HCT116 (cell line): ENCODE measurements around the gene DOCK1. TPM values are rescaled to one million over a fixed set of nuclear protein-coding genes. Genes with fewer than 3 reads are reported as not detected.

Experiments used
- ATAC-seq: fragments of 200-7000 bp; cut with Tn5 transposase; 2 replicates; pipeline ENCODE4 v1.9.1; 2020; ENCODE audit warnings: mild to moderate bottlenecking, moderate library complexity
- BruUV-seq: library from RNA; stranded (reverse); fragments of 400-500 nt; replicated peaks from 2 replicates; lab custom pipeline; 2021; lab: Mats Ljungman, UMichigan
- CTCF ChIA-PET: fragments of 300-600 bp; sonication (Branson Sonifier 250); formaldehyde crosslinking; loops from one replicate; lab custom pipeline; 2021; ENCODE audit warnings: antibody characterized with exemption; lab: Charles Lee
- POLR2A ChIA-PET: fragments of 300-600, 350-600 bp; sonication (Branson Sonifier 250); formaldehyde crosslinking; loops from one replicate; lab custom pipeline; 2021; ENCODE audit warnings: antibody characterized with exemption; lab: Charles Lee
- RAD21 ChIA-PET, 2 experiments: fragments of 300-600 bp; sonication (Branson Sonifier 250); formaldehyde crosslinking; loops; one replicate each; lab custom pipeline; 2023; ENCODE audit warnings: low total read pairs in 2 of 2; ENCODE audit not compliant: uncharacterized antibody in 2 of 2, unreplicated experiment in 2 of 2, low non-redundant PET in 1 of 2; lab: Charles Lee
- DNase-seq: peaks from one replicate; pipeline ENCODE4 v3.0.0-alpha.2; 2010; ENCODE audit warnings: low read depth, low spot score
- H2AFZ ChIP-seq: fragments of 200-600 bp; shearing (Covaris generic), sonication (generic); 2 replicates; pipeline ENCODE4 v1.6.1; 2017; ENCODE audit warnings: low read depth, mixed run types, mixed read lengths, antibody characterized with exemption, low read length; ENCODE audit not compliant: poor library complexity, severe bottlenecking
- H3K27ac ChIP-seq: 2 replicates; pipeline ENCODE4 v1.5.1; 2012; ENCODE audit warnings: low read depth, low read length
- H3K27me3 ChIP-seq: fragments of 200-600 bp; sonication (generic); 2 replicates; pipeline ENCODE4 v1.6.1; 2016; ENCODE audit warnings: mixed run types, low read length, mixed read lengths; ENCODE audit not compliant: insufficient read depth
- H3K36me3 ChIP-seq, 2 experiments: fragments of 200-500 bp in 1 of 2; fragments of 200-600 bp in 1 of 2; sonication (Bioruptor generic) in 1 of 2; sonication (generic) in 1 of 2; 2 replicates each; pipeline versions ENCODE4 v1.5.1 to v1.6.1; 2014 to 2016; ENCODE audit warnings: low read length in 2 of 2, inconsistent platforms in 1 of 2, mixed read lengths in 1 of 2, mixed run types in 1 of 2; ENCODE audit not compliant: insufficient read depth in 2 of 2, control insufficient read depth in 1 of 2
- H3K4me1 ChIP-seq, 2 experiments: fragments of 200-600 bp in 1 of 2; sonication (generic) in 1 of 2; 2 replicates each; pipeline versions ENCODE4 v1.5.1 to v1.6.1; 2012 to 2017; ENCODE audit warnings: low read length in 2 of 2, inconsistent platforms in 1 of 2, mild to moderate bottlenecking in 1 of 2, mixed read lengths in 1 of 2, mixed run types in 1 of 2, moderate library complexity in 1 of 2; ENCODE audit not compliant: insufficient read depth in 2 of 2, control insufficient read depth in 1 of 2
- H3K4me2 ChIP-seq: fragments of 200-600 bp; sonication (generic); 2 replicates; pipeline ENCODE4 v1.6.1; 2017; ENCODE audit warnings: mixed run types, low read length, mixed read lengths
- H3K4me3 ChIP-seq, 2 experiments: fragments of 200-600 bp in 1 of 2; sonication (generic) in 1 of 2; replicated peaks in 1 of 2; 2 replicates each; pipeline ENCODE4 v1.5.1; 2011 to 2016; ENCODE audit warnings: low read length in 2 of 2, control low read depth in 1 of 2, low read depth in 1 of 2, mild to moderate bottlenecking in 1 of 2, mixed read lengths in 1 of 2, mixed run types in 1 of 2
- H3K79me2 ChIP-seq: fragments of 200-600 bp; sonication (generic); 2 replicates; pipeline ENCODE4 v1.6.1; 2017; ENCODE audit warnings: mild to moderate bottlenecking, mixed run types, low read length, moderate library complexity, mixed read lengths; ENCODE audit not compliant: insufficient read depth
- H3K9ac ChIP-seq: fragments of 200-600 bp; sonication (generic); 2 replicates; pipeline ENCODE4 v1.6.1; 2016; ENCODE audit warnings: low read length, mixed read lengths
- H3K9me2 ChIP-seq: fragments of 200-600 bp; sonication (generic), shearing (Covaris generic); 2 replicates; pipeline ENCODE4 v1.6.1; 2017; ENCODE audit warnings: mixed run types, mild to moderate bottlenecking, moderate library complexity; ENCODE audit not compliant: insufficient read depth
- H3K9me3 ChIP-seq, 2 experiments: fragments of 200-500 bp in 1 of 2; fragments of 200-600 bp in 1 of 2; sonication (Bioruptor generic) in 1 of 2; sonication (generic) in 1 of 2; 2 replicates each; pipeline ENCODE4 v1.6.1; 2014 to 2017; ENCODE audit warnings: low read length in 2 of 2, mixed read lengths in 2 of 2, inconsistent platforms in 1 of 2, low read depth in 1 of 2, mild to moderate bottlenecking in 1 of 2, mixed run types in 1 of 2, moderate library complexity in 1 of 2; ENCODE audit not compliant: control insufficient read depth in 1 of 2, insufficient read depth in 1 of 2
- H4K20me1 ChIP-seq: fragments of 200-600 bp; sonication (generic), shearing (Covaris generic); 2 replicates; pipeline ENCODE4 v1.6.1; 2017; ENCODE audit warnings: mixed run types, mild to moderate bottlenecking, moderate library complexity; ENCODE audit not compliant: insufficient read depth
- CBX3 ChIP-seq: IDR thresholded peaks from 2 replicates; pipeline ENCODE4 v1.6.1; 2012; ENCODE audit warnings: low read depth
- CEBPB ChIP-seq: IDR thresholded peaks from 2 replicates; pipeline ENCODE4 v1.6.1; 2012; ENCODE audit warnings: low read depth
- CTCF ChIP-seq, 3 experiments: fragments of 200-600 bp in 1 of 3; sonication (generic) in 1 of 3; IDR thresholded peaks in 2 of 3; conservative IDR thresholded peaks in 1 of 3; 2 replicates each; pipeline ENCODE4 v1.5.1; 2012 to 2017; ENCODE audit warnings: low read depth in 2 of 3, low read length in 2 of 3, antibody characterized with exemption in 1 of 3, borderline replicate concordance in 1 of 3, control low read depth in 1 of 3, mild to moderate bottlenecking in 1 of 3, mixed read lengths in 1 of 3, mixed run types in 1 of 3, moderate library complexity in 1 of 3; ENCODE audit not compliant: insufficient read depth in 1 of 3
- EGR1 ChIP-seq: IDR thresholded peaks from 2 replicates; pipeline ENCODE4 v1.6.1; 2012; ENCODE audit warnings: low read depth
- ELF1 ChIP-seq: IDR thresholded peaks from 2 replicates; pipeline ENCODE4 v1.6.1; 2012; ENCODE audit warnings: low read depth, borderline replicate concordance
- POLR2A ChIP-seq: IDR thresholded peaks from 2 replicates; pipeline ENCODE4 v1.7.0; 2011; ENCODE audit warnings: borderline replicate concordance; ENCODE audit not compliant: insufficient read depth, insufficient read length; ENCODE audit errors: extremely low read depth
- POLR2AphosphoS5 ChIP-seq: IDR thresholded peaks from 2 replicates; pipeline ENCODE4 v1.6.1; 2011; ENCODE audit warnings: mild to moderate bottlenecking, low read depth, low read length, moderate library complexity
- SIN3A ChIP-seq: IDR thresholded peaks from 2 replicates; pipeline ENCODE4 v1.6.1; 2012; ENCODE audit warnings: low read depth
- SP1 ChIP-seq: IDR thresholded peaks from 2 replicates; pipeline ENCODE4 v1.6.1; 2012; ENCODE audit warnings: low read depth
- SRF ChIP-seq: IDR thresholded peaks from 2 replicates; pipeline ENCODE4 v1.6.1; 2012; ENCODE audit warnings: low read depth
- TCF7L2 ChIP-seq: IDR thresholded peaks from 2 replicates; pipeline ENCODE4 v1.7.0; 2011; ENCODE audit warnings: borderline replicate concordance, inconsistent platforms; ENCODE audit not compliant: insufficient read depth, insufficient read length; ENCODE audit errors: extremely low read depth
- YY1 ChIP-seq: IDR thresholded peaks from 2 replicates; pipeline ENCODE4 v1.6.1; 2011; ENCODE audit warnings: low read length, low read depth, moderate library complexity, mild to moderate bottlenecking; ENCODE audit not compliant: insufficient replicate concordance; ENCODE audit errors: extremely low read depth
- ZFX ChIP-seq: fragments of 450-650 bp; IDR thresholded peaks from 2 replicates; pipeline ENCODE4 v1.6.1; 2017
- ZNF274 ChIP-seq: fragments of 200-500 bp; sonication (Bioruptor generic); IDR thresholded peaks from 2 replicates; pipeline ENCODE4 v1.6.1; 2014; ENCODE audit warnings: mild to moderate bottlenecking, low read depth, low read length, inconsistent platforms
- intact Hi-C: fragments of 100-400 bp; cut with micrococcal nuclease; formaldehyde crosslinking; loops from 2 replicates; pipeline ENCODE4 v1.10.0; 2022
- total RNA-seq: library from RNA; stranded (reverse); gene quantifications from one replicate; pipeline ENCODE4 v1.2.1, GENCODE V29; 2021; ENCODE audit not compliant: unreplicated experiment
- TF ChIP-seq, protein P1 (sequence below): IDR thresholded peaks from 2 replicates; pipeline ENCODE4 v1.6.1; 2011; ENCODE audit warnings: mild to moderate bottlenecking, low read length, moderate library complexity; ENCODE audit not compliant: insufficient replicate concordance; ENCODE audit errors: extremely low read depth
- TF ChIP-seq, protein P2 (sequence below): IDR thresholded peaks from 2 replicates; pipeline ENCODE4 v1.6.1; 2012
- TF ChIP-seq, protein P3 (sequence below): IDR thresholded peaks from 2 replicates; pipeline ENCODE4 v1.6.1; 2012; ENCODE audit warnings: low read depth
- TF ChIP-seq, protein P4 (sequence below): IDR thresholded peaks from 2 replicates; pipeline ENCODE4 v1.6.1; 2012

The DOCK1 gene
- total RNA-seq, 1 experiment from 2014 or later = 46.5 TPM

GRCh38 chr10:127197154-127197432, 291.9 kb downstream of the DOCK1 start:
- no peak overlapping the region for H3K4me3 ChIP-seq
- H3K27me3 ChIP-seq = no peaks in the 10 kb centered on the region
- TF ChIP-seq CTCF (IDR thresholded peaks at IDR 0.05 in 2 of 3, conservative IDR thresholded peaks at IDR 0.05 in 1 of 3; ENCODE audit: borderline replicate concordance in 1 of 3, insufficient read depth in 1 of 3, low read depth in 2 of 3, low read length in 2 of 3) (no peak), SRF (no peak), POLR2A (no peak), CEBPB (no peak), ELF1 (no peak), ZFX (no peak), TCF7L2 (no peak), EGR1 (no peak), SIN3A (no peak), CBX3 (no peak), YY1 (no peak), ZNF274 (no peak), POLR2AphosphoS5 (no peak), SP1 (no peak)
- TF ChIP-seq, protein P1, sequence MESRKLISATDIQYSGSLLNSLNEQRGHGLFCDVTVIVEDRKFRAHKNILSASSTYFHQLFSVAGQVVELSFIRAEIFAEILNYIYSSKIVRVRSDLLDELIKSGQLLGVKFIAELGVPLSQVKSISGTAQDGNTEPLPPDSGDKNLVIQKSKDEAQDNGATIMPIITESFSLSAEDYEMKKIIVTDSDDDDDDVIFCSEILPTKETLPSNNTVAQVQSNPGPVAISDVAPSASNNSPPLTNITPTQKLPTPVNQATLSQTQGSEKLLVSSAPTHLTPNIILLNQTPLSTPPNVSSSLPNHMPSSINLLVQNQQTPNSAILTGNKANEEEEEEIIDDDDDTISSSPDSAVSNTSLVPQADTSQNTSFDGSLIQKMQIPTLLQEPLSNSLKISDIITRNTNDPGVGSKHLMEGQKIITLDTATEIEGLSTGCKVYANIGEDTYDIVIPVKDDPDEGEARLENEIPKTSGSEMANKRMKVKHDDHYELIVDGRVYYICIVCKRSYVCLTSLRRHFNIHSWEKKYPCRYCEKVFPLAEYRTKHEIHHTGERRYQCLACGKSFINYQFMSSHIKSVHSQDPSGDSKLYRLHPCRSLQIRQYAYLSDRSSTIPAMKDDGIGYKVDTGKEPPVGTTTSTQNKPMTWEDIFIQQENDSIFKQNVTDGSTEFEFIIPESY = no peak
- TF ChIP-seq, protein P2, sequence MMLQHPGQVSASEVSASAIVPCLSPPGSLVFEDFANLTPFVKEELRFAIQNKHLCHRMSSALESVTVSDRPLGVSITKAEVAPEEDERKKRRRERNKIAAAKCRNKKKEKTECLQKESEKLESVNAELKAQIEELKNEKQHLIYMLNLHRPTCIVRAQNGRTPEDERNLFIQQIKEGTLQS = no peak
- TF ChIP-seq, protein P3, sequence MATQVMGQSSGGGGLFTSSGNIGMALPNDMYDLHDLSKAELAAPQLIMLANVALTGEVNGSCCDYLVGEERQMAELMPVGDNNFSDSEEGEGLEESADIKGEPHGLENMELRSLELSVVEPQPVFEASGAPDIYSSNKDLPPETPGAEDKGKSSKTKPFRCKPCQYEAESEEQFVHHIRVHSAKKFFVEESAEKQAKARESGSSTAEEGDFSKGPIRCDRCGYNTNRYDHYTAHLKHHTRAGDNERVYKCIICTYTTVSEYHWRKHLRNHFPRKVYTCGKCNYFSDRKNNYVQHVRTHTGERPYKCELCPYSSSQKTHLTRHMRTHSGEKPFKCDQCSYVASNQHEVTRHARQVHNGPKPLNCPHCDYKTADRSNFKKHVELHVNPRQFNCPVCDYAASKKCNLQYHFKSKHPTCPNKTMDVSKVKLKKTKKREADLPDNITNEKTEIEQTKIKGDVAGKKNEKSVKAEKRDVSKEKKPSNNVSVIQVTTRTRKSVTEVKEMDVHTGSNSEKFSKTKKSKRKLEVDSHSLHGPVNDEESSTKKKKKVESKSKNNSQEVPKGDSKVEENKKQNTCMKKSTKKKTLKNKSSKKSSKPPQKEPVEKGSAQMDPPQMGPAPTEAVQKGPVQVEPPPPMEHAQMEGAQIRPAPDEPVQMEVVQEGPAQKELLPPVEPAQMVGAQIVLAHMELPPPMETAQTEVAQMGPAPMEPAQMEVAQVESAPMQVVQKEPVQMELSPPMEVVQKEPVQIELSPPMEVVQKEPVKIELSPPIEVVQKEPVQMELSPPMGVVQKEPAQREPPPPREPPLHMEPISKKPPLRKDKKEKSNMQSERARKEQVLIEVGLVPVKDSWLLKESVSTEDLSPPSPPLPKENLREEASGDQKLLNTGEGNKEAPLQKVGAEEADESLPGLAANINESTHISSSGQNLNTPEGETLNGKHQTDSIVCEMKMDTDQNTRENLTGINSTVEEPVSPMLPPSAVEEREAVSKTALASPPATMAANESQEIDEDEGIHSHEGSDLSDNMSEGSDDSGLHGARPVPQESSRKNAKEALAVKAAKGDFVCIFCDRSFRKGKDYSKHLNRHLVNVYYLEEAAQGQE = no peak
- TF ChIP-seq, protein P4, sequence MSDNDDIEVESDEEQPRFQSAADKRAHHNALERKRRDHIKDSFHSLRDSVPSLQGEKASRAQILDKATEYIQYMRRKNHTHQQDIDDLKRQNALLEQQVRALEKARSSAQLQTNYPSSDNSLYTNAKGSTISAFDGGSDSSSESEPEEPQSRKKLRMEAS = no peak
- no peaks in the 10 kb centered on the region for H3K9me2 ChIP-seq
- intact Hi-C loops = no loop called here
- no peak overlapping the region for H3K4me2 ChIP-seq
- H4K20me1 ChIP-seq = no peaks in the 10 kb centered on the region
- no TSS peak for BruUV-seq
- POLR2A ChIA-PET = no interaction called here
- H3K36me3 ChIP-seq = no peaks in the 10 kb centered on the region
- no peaks in the 10 kb centered on the region for H3K9me3 ChIP-seq
- H3K27ac ChIP-seq = no peak overlapping the region
- H3K79me2 ChIP-seq = no peaks in the 10 kb centered on the region
- H2AFZ ChIP-seq = no peak overlapping the region
- CTCF ChIA-PET = no interaction called here
- H3K4me1 ChIP-seq = no peaks in the 10 kb centered on the region
- H3K9ac ChIP-seq = no peak overlapping the region
- RAD21 ChIA-PET = no interaction called here
- ATAC-seq (no peak), DNase-seq (no peak)
